Body of pancreas (tissue), 4 donors: ENCODE data around the gene HBQ1.

Source experiments
- CTCF ChIP-seq, 7 experiments: fragments of 450-650 bp in 4 of 7; fragments of 200-600 bp in 3 of 7; sonication (generic) in 3 of 7; IDR thresholded peaks; one replicate each; pipeline ENCODE4 v1.5.1; 2016 to 2019; ENCODE audit warnings: antibody characterized with exemption in 7 of 7
- POLR2A ChIP-seq, 3 donors: fragments of 450-650 bp; IDR thresholded peaks; one replicate each; pipeline ENCODE4 v1.6.1; 2016; ENCODE audit warnings: antibody characterized with exemption in 3 of 3, mild to moderate bottlenecking in 2 of 3

DNA sequence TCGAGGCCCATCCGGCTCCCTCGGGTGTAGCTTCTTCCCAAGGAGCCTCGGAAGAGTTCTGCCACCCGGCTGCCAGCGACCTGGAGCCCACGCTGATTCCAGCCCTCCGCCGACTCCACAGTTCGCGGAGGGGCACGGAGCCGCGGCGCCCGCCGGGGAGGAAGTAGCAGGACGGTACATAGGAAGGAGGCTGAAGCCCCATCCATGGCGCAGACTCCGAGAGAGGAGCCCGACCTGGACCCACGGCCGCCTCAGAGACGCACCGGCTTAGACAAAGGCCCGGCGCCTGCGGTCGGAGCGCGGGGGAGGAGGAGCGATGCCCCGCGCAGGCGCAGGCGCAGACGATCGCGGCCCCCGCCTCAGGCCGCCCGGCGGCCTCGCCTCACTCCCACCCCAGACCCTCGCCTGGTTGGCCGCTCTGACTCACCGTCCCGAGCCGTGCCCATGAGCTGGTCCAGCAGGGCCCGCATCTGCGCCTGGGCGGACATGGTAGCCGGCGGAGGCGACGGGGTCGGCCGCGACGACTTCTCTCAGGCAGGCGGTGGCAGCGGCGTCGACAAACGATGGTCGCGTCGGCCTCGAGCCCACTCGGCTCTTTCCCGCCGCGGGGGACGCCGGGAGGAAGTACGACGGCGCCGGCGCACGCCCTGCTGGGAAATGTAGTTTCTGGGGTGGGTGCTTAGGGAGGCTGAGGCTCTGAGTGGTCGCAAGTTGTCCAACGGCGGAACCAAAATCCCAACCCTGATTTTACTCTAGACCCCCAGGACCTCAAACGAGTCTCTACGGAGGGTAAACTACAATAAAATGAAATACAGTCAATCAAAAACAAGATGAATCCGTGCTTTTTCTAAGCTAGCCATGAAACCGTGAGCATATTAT is 48.8 kb downstream of the HBQ1 start, which contains the start of gene LUC7L:
- no peak for TF ChIP-seq CTCF (IDR thresholded peaks at IDR 0.05)
- TF ChIP-seq POLR2A (IDR thresholded peaks at IDR 0.05), result peak; percentile 79 to 95 (median 89)
